Measurements from ENCODE around the gene MSANTD2.

The MSANTD2 gene

DNA sequence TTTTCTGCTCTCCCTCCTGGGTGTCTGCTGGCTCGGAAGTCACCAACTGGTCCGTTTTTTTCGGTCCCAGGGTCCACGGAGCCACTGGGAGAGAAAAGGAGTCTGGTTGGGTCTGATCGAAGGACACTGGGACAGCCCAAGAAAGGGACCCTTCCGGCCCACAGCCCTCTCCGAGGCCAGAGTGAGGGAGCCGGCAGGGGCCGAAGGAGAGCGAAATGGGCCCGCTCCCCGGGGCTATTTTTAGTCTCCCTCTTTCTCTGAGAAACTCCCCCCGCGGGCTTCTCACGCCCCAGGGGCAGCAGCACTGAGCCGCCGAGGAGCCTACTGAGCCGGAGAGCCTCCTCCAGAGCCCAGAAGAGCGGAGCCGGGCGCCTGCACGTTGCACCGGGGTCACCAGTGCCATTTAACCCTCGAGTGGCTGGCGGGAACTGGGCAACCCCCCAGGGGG is 40.0 kb downstream of the MSANTD2 start:
- no peak overlapping the region for H3K4me3 ChIP-seq (ENCODE audit: low read depth, low read length)
- TF ChIP-seq CTCF (IDR thresholded peaks at IDR 0.05; ENCODE audit: low read depth, low read length) (no peak), MAX (IDR thresholded peaks at IDR 0.05; ENCODE audit: low read depth, low read length) (no peak), MYC (IDR thresholded peaks at IDR 0.05; ENCODE audit: low read depth, low read length) (no peak), POLR2A (IDR thresholded peaks at IDR 0.05; ENCODE audit: extremely low read depth, insufficient read length) (no peak)
- no peak for DNase-seq (ENCODE audit: low read depth)

GRCh38 chr11:124759266-124760204 is 40.7 kb downstream of the MSANTD2 start:
- DNase-seq (ENCODE audit: low read depth): no peak
- TF ChIP-seq CTCF (IDR thresholded peaks at IDR 0.05; ENCODE audit: low read depth, low read length) (no peak), MAX (IDR thresholded peaks at IDR 0.05; ENCODE audit: low read depth, low read length) (no peak), MYC (IDR thresholded peaks at IDR 0.05; ENCODE audit: low read depth, low read length) (no peak), POLR2A (IDR thresholded peaks at IDR 0.05; ENCODE audit: extremely low read depth, insufficient read length) (no peak)
- H3K4me3 ChIP-seq (ENCODE audit: low read depth, low read length): no peak overlapping the region

GRCh38 chr11:124758355-124759265 is 41.6 kb downstream of the MSANTD2 start:
- no peak overlapping the region for H3K4me3 ChIP-seq (ENCODE audit: low read depth, low read length)
- peak; percentile 97 for DNase-seq (ENCODE audit: low read depth)
- TF ChIP-seq CTCF (IDR thresholded peaks at IDR 0.05; ENCODE audit: low read depth, low read length): peak; percentile 83
- no peak for TF ChIP-seq POLR2A (IDR thresholded peaks at IDR 0.05; ENCODE audit: extremely low read depth, insufficient read length)
- peak; percentile 66 for TF ChIP-seq MYC (IDR thresholded peaks at IDR 0.05; ENCODE audit: low read depth, low read length)
- TF ChIP-seq MAX (IDR thresholded peaks at IDR 0.05; ENCODE audit: low read depth, low read length): peak; percentile 54

DNA sequence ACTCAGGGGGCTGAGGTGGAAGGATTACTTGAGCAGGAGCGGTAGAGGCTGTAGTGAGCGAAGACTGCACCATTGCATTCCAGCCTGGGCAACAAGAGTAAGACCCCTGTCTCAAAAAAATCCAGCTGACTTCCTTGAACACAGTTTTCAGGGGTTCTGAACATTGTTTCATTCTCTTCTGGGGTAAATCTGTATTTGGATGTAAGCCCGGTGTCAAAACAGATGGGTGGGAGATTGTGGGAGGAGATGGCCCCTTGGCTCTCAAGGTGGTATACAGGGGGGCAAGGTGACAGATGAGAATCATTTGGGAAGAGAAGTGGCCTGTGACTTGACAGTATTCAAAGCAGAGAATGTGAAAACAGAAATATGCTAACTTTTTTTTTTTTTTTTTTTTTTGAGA is 42.9 kb downstream of the MSANTD2 start:
- TF ChIP-seq MAX (IDR thresholded peaks at IDR 0.05; ENCODE audit: low read depth, low read length) (no peak), MYC (IDR thresholded peaks at IDR 0.05; ENCODE audit: low read depth, low read length) (no peak), POLR2A (IDR thresholded peaks at IDR 0.05; ENCODE audit: extremely low read depth, insufficient read length) (no peak), CTCF (IDR thresholded peaks at IDR 0.05; ENCODE audit: low read depth, low read length) (no peak)
- no peak for DNase-seq (ENCODE audit: low read depth)
- no peak overlapping the region for H3K4me3 ChIP-seq (ENCODE audit: low read depth, low read length)

GRCh38 chr11:124756753-124757227 is 43.4 kb downstream of the MSANTD2 start:
- TF ChIP-seq POLR2A (IDR thresholded peaks at IDR 0.05; ENCODE audit: extremely low read depth, insufficient read length) (no peak), MYC (IDR thresholded peaks at IDR 0.05; ENCODE audit: low read depth, low read length) (no peak), CTCF (IDR thresholded peaks at IDR 0.05; ENCODE audit: low read depth, low read length) (no peak), MAX (IDR thresholded peaks at IDR 0.05; ENCODE audit: low read depth, low read length) (no peak)
- DNase-seq (ENCODE audit: low read depth): no peak
- no peak overlapping the region for H3K4me3 ChIP-seq (ENCODE audit: low read depth, low read length)

Measured in NB4 (cell line).